GM18511 (cell line): ENCODE results near the gene DPM1.

ENCODE experiments used
- ATAC-seq: cut with Tn5 transposase; IDR thresholded peaks from one replicate; pipeline ENCODE4 v1.9.1; 2021; ENCODE audit warnings: mild to moderate bottlenecking, moderate library complexity; ENCODE audit not compliant: unreplicated experiment

DPM1 gene

DNA sequence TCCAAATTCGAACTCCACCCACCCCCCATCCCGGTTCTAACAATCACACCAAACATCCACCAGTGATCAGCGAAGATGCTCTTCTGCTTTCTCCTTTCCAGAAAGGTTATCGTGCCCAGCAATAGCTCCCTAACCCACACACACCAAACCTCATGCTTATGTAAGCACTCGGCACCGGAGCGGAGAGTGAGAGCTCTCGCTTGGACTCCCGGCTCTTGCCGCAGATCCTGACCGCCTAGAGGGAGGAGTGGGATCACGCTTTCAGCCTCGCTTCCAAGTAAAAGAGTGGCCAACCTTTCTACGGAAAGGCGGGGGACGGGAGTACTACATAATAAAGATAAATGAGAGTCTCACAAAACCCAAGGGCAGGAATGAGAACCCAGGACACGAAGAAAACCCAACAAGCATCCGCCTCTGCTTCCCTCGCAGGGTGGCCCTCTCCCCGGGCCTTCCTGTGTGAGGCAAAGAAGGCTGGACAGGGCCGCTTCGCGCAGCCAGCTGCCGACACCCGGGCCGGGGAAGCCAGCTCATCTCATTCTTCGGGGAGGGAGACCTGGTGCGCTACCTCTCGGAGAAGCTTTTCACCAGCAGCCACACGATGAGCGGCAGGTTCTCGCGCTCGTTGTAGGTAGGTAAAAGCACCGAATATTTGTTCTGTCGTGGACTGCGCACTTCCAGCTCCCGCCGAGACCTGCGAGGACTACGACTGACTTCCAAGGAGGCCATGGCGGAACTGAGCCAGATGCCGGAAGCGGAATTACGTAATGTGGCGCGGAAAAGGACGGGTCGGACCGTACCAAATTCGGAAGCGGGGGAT lies at the start of gene DPM1:
Gene DPM1, minus strand, starts transcription at position 735 of the 817 bp plus-strand sequence. Its CDS starts 9 bp downstream, at position 726.
- ATAC-seq = peak; percentile 84

DNA sequence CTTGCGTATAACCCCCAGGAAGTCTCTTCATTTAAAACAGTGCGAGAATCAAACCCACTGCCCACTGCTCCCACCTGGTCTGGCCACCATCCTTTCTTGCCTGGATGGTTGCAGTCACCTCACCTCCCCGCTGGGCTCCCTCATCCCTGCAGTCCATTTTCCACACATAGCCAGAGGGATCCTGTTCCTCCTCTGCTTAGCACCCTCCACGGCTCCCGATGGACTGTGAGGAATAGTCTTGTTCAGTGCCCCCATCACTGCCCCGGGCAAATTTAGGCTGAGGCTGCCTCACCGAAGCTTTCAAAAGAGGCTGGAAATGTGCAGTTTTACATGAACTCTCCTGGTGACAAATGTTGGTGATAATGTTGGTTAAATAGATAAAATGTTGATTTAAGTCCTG lies 46.9 kb upstream of the DPM1 start:
- no peak for ATAC-seq

DNA sequence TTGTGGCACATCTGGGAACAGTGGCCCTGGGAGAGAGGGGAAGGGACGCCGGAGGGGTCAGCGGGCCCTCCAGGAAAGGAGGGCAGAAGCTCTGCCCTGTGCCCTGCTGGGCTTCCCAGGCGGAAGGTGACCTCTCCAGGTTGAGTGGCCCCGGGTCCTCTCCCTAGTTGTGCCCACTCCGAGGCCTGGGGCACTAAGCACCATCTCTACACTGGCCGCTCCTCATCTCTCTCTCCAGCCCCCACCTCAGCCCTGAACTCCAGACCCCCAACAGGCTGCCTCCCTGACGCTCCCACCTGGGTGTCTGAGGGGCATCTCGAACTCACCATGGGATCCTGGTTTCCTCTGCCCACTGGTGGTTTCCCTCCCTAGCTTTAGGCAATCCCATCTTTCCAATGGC lies 46.4 kb upstream of the DPM1 start:
- no peak for ATAC-seq

DNA sequence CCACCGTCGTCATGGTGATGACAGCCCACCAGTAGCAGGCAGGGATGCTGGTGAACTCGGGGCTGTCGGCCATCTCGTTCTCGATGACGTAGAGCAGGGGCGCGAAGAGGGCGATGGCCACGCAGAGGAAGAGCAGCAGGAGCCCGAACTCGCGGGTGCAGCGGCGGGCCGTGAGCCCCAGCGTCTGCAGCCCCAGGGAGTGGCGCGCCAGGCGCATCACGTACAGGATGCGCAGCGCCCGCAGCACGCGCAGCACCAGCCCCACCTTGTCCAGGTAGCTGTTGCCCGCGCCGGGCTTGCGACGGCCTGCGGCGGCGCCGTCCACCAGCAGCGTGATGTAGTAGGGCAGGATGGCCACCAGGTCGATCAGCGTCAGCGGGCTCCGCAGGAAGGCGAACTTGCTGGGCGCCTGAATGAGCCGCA lies 46.0 kb upstream of the DPM1 start:
- no peak for ATAC-seq

- ATAC-seq = no peak
Observed at GRCh38 chr20:51003753-51004152, 45.4 kb upstream of the DPM1 start.

- ATAC-seq = no peak
Observed at GRCh38 chr20:51002633-51003032, 44.3 kb upstream of the DPM1 start.

GRCh38 chr20:51001430-51002265 lies 43.3 kb upstream of the DPM1 start:
- no peak for ATAC-seq

DNA sequence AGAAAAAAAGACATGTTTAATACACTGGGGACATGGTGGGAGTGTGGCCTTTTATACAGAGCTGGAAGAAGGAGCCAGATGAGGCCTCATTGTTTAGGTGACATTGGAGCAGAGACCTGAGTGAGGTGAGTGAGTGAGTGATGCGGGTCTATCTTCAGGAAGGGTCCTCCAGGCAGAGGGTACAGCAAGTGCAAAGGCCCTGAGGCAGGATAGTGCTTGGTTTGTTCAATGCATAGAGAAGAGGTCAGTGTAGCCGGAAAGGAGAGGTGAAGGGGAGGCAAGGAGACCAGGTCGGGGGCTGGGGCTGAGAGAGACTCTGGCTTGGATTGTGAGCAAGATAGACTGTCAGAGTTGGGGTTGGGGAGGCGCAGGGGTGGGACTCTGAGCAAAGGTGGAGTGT lies 41.0 kb upstream of the DPM1 start:
- no peak for ATAC-seq

DNA sequence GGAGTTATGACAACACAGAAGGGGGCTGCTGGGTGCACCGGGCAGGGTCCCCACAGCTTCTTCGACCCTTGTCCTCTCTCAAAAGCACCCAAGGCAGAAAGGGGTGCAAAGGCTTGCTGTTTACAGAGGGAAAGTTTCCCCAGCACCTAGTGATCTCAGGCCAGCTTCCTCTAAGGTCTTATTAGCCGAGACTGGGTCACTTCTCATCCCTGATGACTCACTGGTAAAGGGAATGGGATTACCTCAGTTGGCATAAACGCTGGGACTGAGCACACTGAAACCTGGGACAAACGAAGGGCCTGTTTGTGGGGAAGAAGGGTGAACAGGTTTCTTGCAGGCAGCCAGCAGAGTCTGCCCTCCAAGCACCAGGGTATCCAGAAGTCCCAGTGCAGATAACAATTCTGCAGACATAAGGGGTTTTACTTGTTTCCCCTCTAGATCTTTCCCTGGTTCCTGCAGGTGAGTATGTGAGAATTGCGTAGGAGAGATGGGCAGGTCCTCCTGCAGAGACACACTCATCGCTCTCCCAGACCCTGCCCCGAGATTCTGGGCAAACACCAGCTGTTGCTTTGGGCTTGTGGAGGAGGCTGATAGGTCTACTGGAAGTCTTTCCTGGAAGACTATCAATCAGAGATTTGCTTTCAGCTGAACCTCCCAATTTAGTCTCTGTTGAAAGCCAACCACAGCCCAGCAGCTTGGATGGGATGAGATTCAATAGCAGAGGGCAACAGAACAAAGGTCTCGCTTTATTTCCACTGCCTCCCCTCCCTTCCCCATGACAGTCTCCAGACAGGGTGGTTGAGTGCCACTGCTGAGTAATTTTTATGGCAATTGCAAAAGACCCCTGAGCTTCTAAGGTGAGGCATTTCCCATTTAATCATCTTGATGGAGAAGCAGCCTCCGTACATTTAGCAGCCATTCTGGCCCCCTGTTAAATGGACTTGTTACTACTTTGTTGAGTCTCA lies 38.9 kb upstream of the DPM1 start:
- ATAC-seq = no peak

DNA sequence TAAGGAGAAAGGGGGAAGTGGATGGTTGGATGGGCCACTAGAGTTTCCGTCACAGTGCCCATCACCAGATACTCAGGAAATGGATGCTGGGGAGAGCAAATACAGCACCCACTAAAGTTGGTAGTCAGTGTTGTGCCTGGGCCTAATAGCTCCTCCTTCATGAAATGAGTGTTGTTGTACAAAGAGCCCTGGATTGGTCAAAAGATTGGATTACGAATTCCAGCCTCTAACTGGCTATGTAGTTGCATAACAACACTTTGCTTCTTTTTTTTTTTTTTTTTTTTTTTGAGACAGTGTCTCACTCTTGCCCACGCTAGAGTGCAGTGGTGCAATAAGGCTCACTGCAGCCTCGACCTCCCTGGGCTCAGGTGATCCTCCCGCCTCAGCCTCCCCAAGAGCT lies 37.2 kb upstream of the DPM1 start:
- ATAC-seq = no peak

DNA sequence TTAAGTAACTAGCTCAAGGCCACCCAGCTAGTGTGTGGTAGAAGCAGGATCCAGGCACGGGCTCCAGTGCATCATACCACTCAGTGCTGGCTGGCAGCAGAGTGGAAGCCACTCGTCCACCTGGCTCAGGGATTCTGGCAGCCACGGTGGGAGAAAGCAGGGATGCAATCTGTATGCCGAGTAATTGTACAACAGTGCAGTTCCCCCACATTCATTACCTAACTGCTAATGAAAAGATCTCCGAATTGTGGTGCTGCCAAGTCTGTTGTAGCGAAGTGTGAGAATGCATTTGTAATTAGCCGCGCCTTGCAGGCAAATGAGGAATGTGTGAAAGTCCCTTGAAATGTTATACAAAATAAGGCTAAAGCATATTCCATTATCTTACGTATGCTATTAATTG lies 35.5 kb upstream of the DPM1 start:
- no peak for ATAC-seq

- peak; percentile 58 for ATAC-seq
Observed at GRCh38 chr20:50992733-50993457, 34.6 kb upstream of the DPM1 start.

- no peak for ATAC-seq
Observed at GRCh38 chr20:50992336-50992732, 34.0 kb upstream of the DPM1 start.

DNA sequence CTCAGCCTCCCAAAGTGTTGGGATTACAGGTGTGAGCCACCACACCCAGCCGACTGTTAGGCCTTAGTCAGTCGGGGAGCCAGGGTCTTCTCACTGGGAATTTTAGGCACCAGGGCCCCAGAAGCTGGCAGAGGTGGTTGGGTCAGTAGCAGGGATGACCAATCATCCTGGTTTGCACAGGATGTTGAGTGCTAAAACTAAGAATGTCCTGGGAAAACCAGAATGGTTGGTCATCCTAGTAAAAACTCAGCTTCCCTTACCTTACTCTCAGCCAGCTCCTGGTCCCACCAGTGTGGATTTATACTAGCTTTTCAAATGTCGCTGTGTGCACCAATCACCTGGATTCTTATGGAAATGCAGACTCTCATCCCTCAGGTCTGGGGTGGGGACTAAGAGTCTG lies 32.7 kb upstream of the DPM1 start:
- no peak for ATAC-seq

GRCh38 chr20:50987493-50988210 lies 29.3 kb upstream of the DPM1 start:
- ATAC-seq = no peak

GRCh38 chr20:50983321-50983720 lies 25.0 kb upstream of the DPM1 start:
- no peak for ATAC-seq

GRCh38 chr20:50982363-50982762 lies 24.0 kb upstream of the DPM1 start:
- no peak for ATAC-seq

- no peak for ATAC-seq
Observed at GRCh38 chr20:50981714-50982048, 23.3 kb upstream of the DPM1 start.

DNA sequence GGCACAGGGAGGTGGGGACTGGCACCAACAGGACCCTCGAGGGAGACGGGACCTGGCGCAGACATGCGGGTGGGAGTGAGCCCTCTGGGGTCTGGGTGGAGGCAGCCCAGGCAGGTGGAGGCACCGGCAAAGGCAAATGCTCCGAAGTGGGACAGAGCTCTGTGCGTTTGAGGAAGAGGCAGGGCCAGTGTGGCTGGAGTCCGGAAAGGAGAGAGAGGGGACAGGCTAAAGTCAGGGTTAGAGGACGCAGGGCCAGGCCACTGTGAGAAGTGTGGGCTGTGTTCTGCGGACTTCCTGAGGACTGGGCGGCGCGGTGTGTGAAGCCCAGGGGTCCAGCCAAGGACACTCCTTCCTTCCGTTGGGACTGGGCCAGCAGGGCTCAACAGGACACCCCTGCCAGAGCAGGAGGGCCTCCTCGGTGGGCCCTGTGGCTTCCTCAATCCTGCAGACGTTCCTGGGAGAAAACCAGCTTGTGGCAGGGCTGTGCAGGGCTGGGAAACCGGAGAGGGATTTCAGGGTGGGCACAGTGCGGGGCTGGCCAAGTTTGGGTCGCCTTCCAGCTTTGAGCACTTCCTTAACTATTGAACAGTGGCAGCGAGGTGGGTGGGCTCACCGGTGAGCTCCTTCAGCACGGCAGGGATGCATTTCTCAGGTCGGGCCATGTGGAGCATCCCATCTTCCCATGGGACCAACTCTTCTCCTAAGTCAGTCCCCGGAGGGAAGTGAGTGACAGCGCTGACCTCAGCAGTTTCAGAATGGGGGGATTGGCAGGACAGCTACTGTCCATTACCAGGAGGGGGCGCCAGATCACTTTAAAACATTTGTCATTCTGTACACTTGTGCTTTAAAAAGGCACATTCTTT lies 22.8 kb upstream of the DPM1 start:
- no peak for ATAC-seq
